ENCODE results near the gene SEPTIN3.

The SEPTIN3 gene

GRCh38 chr22:41969110-41969646 lies at the start of gene SEPTIN3:
TSS of gene SEPTIN3 (plus strand) at chr22:41969443. CDS start at chr22:41971493, 2,050 bp downstream.
- no peak for DNase-seq (ENCODE audit: low read depth)

GRCh38 chr22:41920271-41920976 lies 48.8 kb upstream of the SEPTIN3 start:
- no peak for DNase-seq (ENCODE audit: low read depth)

- no peak for DNase-seq (ENCODE audit: low read depth)
These were observed 46.9 kb upstream of the SEPTIN3 start for GRCh38 chr22:41922328-41922727.

- no peak for DNase-seq (ENCODE audit: low read depth)
These were observed 46.2 kb upstream of the SEPTIN3 start for GRCh38 chr22:41922940-41923594.

GRCh38 chr22:41923595-41924276 lies 45.5 kb upstream of the SEPTIN3 start:
- DNase-seq (ENCODE audit: low read depth): no peak

- peak; percentile 57 for DNase-seq (ENCODE audit: low read depth)
These were observed 43.3 kb upstream of the SEPTIN3 start for GRCh38 chr22:41925783-41926460.

GRCh38 chr22:41927813-41928212 lies 41.4 kb upstream of the SEPTIN3 start:
- DNase-seq (ENCODE audit: low read depth): no peak

- no peak for DNase-seq (ENCODE audit: low read depth)
These were observed 40.4 kb upstream of the SEPTIN3 start for GRCh38 chr22:41928593-41929417.

- DNase-seq (ENCODE audit: low read depth): no peak
These were observed 39.8 kb upstream of the SEPTIN3 start for GRCh38 chr22:41929418-41929810.

- no peak for DNase-seq (ENCODE audit: low read depth)
These were observed 37.5 kb upstream of the SEPTIN3 start for GRCh38 chr22:41931701-41932269.

- DNase-seq (ENCODE audit: low read depth): no peak
These were observed 36.9 kb upstream of the SEPTIN3 start for GRCh38 chr22:41932353-41932752.

GRCh38 chr22:41933411-41934177 lies 35.6 kb upstream of the SEPTIN3 start:
- no peak for DNase-seq (ENCODE audit: low read depth)

GRCh38 chr22:41934284-41935014 lies 34.8 kb upstream of the SEPTIN3 start:
- no peak for DNase-seq (ENCODE audit: low read depth)

- no peak for DNase-seq (ENCODE audit: low read depth)
These were observed 34.3 kb upstream of the SEPTIN3 start for GRCh38 chr22:41935015-41935351.

- DNase-seq (ENCODE audit: low read depth): no peak
These were observed 33.7 kb upstream of the SEPTIN3 start for GRCh38 chr22:41935509-41935908.

GRCh38 chr22:41936894-41937169 lies 32.4 kb upstream of the SEPTIN3 start:
- no peak for DNase-seq (ENCODE audit: low read depth)

- DNase-seq (ENCODE audit: low read depth): peak; percentile 93
These were observed 29.0 kb upstream of the SEPTIN3 start for GRCh38 chr22:41939981-41940831.

- peak; percentile 82 for DNase-seq (ENCODE audit: low read depth)
These were observed 28.1 kb upstream of the SEPTIN3 start for GRCh38 chr22:41940832-41941765.

All from stimulated activated CD8-positive, alpha-beta memory T cell treated with anti-CD3 and anti-CD28 coated beads, Interleukin-15, amount 100 ng/mL, for 1 hour (primary cell).